Naive B cell (primary cell): ENCODE data around the gene BRSK2. TPM values are rescaled to one million over a fixed set of nuclear protein-coding genes. Genes with fewer than 3 reads are reported as not detected.

Source experiments
- ATAC-seq, 2 donors: fragments of 150-1000 bp; cut with Tn5 transposase; 2 replicates each; pipeline ENCODE4 v1.10.0; 2021; ENCODE audit warnings: low read depth in 2 of 2, mild to moderate bottlenecking in 2 of 2, moderate library complexity in 2 of 2
- DNase-seq: peaks from one replicate; pipeline ENCODE4 v3.0.0; 2022
- H3K27ac Mint-ChIP-seq, 6 donors: one replicate each; pipeline ENCODE4 v1.8.0; 2020 to 2022; ENCODE audit warnings: mild to moderate bottlenecking in 6 of 6, mixed read lengths in 6 of 6, moderate library complexity in 5 of 6, inconsistent platforms in 2 of 6
- H3K27me3 Mint-ChIP-seq, 3 donors: one replicate each; pipeline ENCODE4 v1.8.0; 2021 to 2022; ENCODE audit warnings: mixed read lengths in 3 of 3, mild to moderate bottlenecking in 1 of 3
- H3K36me3 Mint-ChIP-seq, 2 donors: one replicate each; pipeline ENCODE4 v1.8.0; 2020 to 2022; ENCODE audit warnings: mixed read lengths in 2 of 2, inconsistent platforms in 1 of 2, mild to moderate bottlenecking in 1 of 2
- H3K4me1 Mint-ChIP-seq, 3 donors: one replicate each; pipeline ENCODE4 v1.8.0; 2020 to 2022; ENCODE audit warnings: mixed read lengths in 3 of 3, inconsistent platforms in 1 of 3, mild to moderate bottlenecking in 1 of 3, moderate library complexity in 1 of 3
- H3K4me3 Mint-ChIP-seq, 8 donors: one replicate each; pipeline ENCODE4 v1.8.0; 2020 to 2022; ENCODE audit warnings: mild to moderate bottlenecking in 8 of 8, mixed read lengths in 8 of 8, moderate library complexity in 8 of 8, inconsistent platforms in 2 of 8
- H3K9me3 Mint-ChIP-seq, 7 donors: one replicate each; pipeline ENCODE4 v1.8.0; 2020 to 2022; ENCODE audit warnings: mixed read lengths in 7 of 7, mild to moderate bottlenecking in 5 of 7, inconsistent platforms in 2 of 7, moderate library complexity in 1 of 7
- polyA plus RNA-seq, 6 donors: library from polyadenylated mRNA; unstranded; fragments of 300-500 nt; fragmentation: Illumina TruSeq; gene quantifications; one replicate each; pipeline ENCODE4 v1.2.3, GENCODE V29; 2021; ENCODE audit warnings: low read depth in 6 of 6

BRSK2 gene
- polyA plus RNA-seq, 6 donors from 2014 or later: 0.10 TPM; not detected in 4

DNA sequence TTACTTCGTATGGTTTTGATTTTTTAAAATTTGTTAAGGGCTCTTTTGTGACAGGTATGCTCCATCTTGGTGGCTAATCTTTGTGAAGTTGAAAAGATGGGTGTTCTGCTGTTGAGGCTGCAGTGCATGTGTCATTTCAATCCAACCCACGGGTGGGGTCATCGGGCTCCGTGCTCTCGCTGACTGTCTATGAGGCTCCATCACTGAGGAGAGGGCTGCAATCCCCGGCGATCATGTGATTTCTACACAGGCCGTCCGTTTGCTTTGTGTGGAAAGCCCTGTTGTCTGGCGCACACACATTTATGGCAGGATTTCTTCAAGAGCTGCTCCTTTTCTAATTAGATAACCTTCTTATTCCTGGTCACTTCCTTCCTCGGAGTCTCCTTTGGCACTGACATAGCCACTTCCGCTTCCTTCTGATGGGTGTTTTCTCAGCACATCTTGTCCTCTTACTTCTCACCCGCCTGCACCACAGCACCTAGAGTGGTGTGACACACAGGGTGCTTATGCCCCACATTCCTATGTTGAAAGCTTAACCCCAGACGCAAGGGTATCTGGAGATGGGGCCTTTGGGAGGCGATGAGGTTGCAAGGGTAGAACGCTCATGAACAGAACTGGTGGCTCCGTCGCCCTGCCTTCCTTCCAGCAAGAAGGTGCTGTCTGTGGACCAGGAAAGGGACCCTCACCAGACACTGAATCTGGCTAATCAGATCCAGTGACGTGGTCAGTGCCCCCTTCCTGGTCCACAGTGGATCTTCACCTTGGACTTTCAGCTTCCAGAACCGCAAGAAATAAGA is 87.4 kb downstream of the BRSK2 start:
- H3K9me3 Mint-ChIP-seq: no peaks in the 10 kb centered on the region
- H3K27ac Mint-ChIP-seq: no peak overlapping the region
- ATAC-seq (no peak), DNase-seq (no peak)
- H3K4me1 Mint-ChIP-seq: peaks cover 0 to 5% (median 0%) of the 10 kb centered on the region in 3 donors
- no peak overlapping the region for H3K4me3 Mint-ChIP-seq
- no peaks in the 10 kb centered on the region for H3K27me3 Mint-ChIP-seq
- H3K36me3 Mint-ChIP-seq: peaks cover 24 to 33% of the 10 kb centered on the region in 2 donors

DNA sequence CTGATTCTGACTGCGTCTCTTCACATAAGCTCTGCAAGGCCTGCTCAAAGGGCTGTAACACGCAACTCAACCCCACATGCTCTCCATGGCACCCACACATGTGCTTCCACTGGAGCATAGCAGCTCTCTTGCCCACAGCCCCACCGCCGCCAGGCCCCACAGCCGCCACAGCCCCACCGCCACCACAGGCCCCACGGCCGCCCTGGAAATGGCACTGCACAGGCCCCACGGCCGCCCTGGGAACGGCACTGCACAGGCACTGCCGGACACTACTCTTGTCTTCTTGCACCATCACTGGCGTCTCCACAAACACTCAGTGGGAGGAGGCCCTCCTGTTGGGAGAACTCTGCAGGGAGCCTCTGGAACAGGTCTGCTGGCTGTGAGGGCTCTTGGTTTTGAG is 88.3 kb downstream of the BRSK2 start:
- Mint-ChIP-seq H3K36me3 (peaks cover 24 to 33% of the 10 kb centered on the region in 2 donors), H3K27me3 (no peaks in the 10 kb centered on the region), H3K4me3 (no peak overlapping the region), H3K9me3 (no peaks in the 10 kb centered on the region), H3K27ac (peak overlapping the region in 1 of 6 donors; percentile 16), H3K4me1 (peaks cover 0 to 5% (median 0%) of the 10 kb centered on the region in 3 donors)
- DNase-seq: no peak
- no peak for ATAC-seq

DNA sequence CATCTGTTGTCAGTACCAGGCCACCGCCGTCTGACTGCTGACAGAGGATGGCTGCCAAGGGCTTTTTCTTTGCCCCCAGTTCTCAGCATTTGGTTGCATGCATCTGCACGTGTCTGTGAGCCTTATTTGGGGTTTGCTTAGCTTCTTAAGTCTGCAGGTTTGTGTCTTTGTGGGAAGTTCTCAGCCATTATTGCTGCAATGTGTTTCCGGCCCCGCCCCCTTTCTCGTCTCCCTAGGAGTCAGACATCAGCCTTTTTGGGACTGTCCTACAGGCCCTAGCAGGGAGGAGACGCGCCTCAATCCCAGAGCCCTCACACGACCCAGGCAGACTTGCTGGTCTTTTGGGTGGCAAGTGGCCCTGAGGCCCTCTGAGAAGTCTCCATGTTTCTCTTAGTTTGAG is 88.8 kb downstream of the BRSK2 start:
- ATAC-seq (no peak), DNase-seq (no peak)
- no peak overlapping the region for H3K27ac Mint-ChIP-seq
- H3K9me3 Mint-ChIP-seq: no peaks in the 10 kb centered on the region
- H3K27me3 Mint-ChIP-seq: no peaks in the 10 kb centered on the region
- peaks cover 0 to 8% (median 4%) of the 10 kb centered on the region in 3 donors for H3K4me1 Mint-ChIP-seq
- peaks cover 24 to 33% of the 10 kb centered on the region in 2 donors for H3K36me3 Mint-ChIP-seq
- no peak overlapping the region for H3K4me3 Mint-ChIP-seq

DNA sequence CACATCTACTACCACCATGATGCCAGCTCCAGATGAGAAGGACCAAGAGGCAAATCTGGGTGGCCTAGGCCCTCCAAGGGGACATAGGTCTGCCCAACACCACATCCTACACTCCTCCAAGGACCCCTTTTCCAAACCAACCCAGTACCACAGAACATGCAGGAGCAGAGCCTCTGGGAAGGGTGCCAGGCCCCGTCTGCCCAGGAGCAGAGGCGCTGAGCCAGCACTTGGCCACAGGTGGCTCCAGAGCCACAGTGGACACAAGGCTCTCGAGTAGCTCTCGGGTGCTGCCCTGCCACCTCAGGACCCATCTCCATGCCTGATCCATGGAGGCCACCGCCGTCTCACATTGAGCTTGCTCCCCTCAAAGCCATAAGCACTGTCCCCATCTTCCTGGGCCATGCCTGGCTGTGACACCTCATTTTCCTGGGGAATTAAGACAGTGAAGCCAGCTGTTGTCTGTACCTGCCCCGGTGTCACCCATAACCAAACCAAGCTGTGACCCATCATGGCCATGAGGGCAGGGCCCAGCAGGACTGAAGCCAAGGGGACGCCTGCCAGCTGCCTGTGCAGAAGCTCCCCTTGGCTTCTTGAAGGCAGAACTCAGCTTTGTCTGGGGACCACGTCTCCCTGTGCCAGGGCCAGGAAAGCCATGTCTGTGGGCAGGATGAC is 89.4 kb downstream of the BRSK2 start:
- peak overlapping the region in 2 of 8 donors; percentile 9 to 30 for H3K4me3 Mint-ChIP-seq
- H3K27ac Mint-ChIP-seq: peak overlapping the region in 1 of 6 donors; percentile 41
- no peak for DNase-seq
- H3K9me3 Mint-ChIP-seq: no peaks in the 10 kb centered on the region
- ATAC-seq: no peak
- peaks cover 20 to 30% of the 10 kb centered on the region in 2 donors for H3K36me3 Mint-ChIP-seq
- H3K27me3 Mint-ChIP-seq: no peaks in the 10 kb centered on the region
- peaks cover 0 to 8% (median 7%) of the 10 kb centered on the region in 3 donors for H3K4me1 Mint-ChIP-seq

DNA sequence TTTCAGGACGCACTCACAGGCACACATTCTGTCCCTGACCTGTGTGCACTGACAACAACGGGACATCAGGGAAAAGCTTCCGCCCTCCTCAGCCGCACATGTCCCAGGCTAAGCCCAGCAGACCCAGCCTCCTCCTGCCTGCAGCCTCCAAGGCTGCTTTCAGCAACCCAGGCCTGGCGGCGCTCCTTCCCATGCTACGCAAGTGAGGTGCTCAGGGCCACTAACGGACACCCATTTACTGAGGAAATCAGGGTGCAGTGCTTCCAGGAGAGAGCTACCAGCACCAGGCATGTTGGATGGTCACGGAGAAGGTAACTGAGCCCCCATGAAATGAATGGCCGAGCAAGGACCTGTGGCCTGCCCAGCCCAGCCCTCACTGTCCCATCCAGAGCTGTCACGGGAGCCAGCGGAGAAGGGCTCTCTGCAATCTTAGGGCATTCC is 90.0 kb downstream of the BRSK2 start:
- Mint-ChIP-seq H3K4me3 (no peak overlapping the region), H3K27ac (no peak overlapping the region), H3K9me3 (no peaks in the 10 kb centered on the region), H3K4me1 (peaks cover 0 to 8% (median 6%) of the 10 kb centered on the region in 3 donors), H3K36me3 (peaks cover 15 to 27% of the 10 kb centered on the region in 2 donors), H3K27me3 (no peaks in the 10 kb centered on the region)
- DNase-seq (no peak), ATAC-seq (no peak)

DNA sequence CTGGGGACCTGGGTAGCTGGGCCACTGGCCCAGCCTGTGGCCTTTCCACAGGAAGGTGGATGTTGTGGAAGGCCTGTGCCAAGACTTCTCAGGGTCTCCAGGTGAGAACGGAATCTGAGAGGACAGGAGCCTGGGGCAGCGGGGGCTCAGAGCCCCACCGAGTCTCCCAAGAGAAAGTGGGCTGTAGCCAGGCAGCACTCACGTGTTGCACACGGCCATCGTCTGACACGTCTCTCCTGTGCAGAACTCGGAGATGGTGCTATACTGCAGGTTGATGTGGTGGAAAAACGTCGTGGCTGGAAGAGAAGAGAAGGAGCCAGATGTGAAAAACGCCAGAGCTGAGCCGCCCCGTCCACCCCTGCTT is 90.4 kb downstream of the BRSK2 start:
- ATAC-seq (no peak), DNase-seq (no peak)
- Mint-ChIP-seq H3K4me3 (no peak overlapping the region), H3K4me1 (peaks cover 3 to 11% (median 8%) of the 10 kb centered on the region in 3 donors), H3K9me3 (no peaks in the 10 kb centered on the region), H3K27ac (peak overlapping the region in 1 of 6 donors; percentile 26), H3K36me3 (peaks cover 15 to 23% of the 10 kb centered on the region in 2 donors), H3K27me3 (no peaks in the 10 kb centered on the region)

DNA sequence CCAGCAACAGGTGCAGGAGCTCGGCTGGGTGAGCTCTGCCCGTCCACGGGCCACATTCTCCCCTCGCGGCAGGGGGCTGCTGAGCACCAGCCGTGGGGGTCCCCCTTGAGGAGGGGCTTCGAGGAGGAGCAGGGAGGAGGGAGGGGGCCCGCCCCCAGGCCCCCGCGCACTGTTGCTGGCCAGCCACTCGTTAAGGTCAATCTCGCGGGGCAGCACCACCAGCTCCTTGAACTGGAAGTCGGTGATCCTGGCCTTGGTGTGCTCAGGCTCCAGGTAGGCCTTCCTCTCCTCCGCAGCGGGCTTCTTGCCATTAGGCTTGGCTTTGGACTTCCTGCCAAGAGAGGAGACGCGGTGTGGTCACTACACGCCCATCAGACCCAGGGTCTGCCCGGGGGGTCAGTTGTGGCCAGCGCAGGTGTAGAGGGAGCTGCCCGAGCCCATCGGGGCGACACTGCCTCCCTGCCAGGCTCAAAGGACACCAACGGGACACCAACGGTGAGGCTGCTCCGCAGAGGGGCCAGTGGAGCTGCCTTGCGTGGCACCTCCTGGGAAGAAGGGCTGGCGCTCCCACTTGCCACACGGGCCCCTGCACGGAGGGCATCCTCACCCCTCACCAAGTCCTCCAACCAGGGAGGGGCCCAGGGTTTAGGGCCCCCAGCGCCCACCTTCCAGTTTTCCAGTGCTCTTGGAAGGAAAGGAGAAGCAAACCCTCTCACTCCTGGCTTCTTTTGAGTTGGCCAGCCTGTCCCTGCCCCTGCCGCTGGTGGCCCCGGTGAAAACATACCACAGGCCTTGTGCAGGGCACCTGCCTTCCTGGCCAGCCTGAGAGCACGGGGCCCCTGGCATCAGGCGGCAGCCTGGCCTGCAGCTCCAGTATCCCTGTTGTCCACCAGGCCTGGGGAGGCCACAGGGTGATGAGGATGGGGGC is 91.1 kb downstream of the BRSK2 start:
- Mint-ChIP-seq H3K4me1 (peaks cover 9 to 17% (median 15%) of the 10 kb centered on the region in 3 donors), H3K36me3 (peaks cover 15 to 17% of the 10 kb centered on the region in 2 donors), H3K4me3 (no peak overlapping the region), H3K9me3 (no peaks in the 10 kb centered on the region), H3K27me3 (no peaks in the 10 kb centered on the region), H3K27ac (no peak overlapping the region)
- ATAC-seq (no peak), DNase-seq (no peak)

DNA sequence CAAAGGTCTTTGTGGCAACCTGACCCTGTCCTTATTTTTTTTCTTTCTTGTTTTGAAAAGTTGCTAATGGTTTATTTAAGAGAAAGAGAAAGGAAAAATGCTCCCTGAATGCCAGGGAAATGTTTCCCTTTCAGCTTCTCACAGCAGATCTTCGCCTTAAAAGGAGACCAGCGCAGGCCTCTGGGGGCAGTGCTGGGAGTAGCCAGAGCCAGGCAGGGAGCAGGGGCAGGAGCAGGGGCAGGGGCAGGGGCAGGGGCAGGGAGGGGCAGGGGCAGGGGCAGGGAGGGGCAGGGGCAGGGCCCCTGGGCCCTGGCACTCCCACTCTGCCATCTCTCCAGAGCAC is 91.7 kb downstream of the BRSK2 start:
- no peak overlapping the region for H3K27ac Mint-ChIP-seq
- no peaks in the 10 kb centered on the region for H3K9me3 Mint-ChIP-seq
- peaks cover 10 to 19% (median 19%) of the 10 kb centered on the region in 3 donors for H3K4me1 Mint-ChIP-seq
- no peak for DNase-seq
- peaks cover 10 to 15% of the 10 kb centered on the region in 2 donors for H3K36me3 Mint-ChIP-seq
- no peak for ATAC-seq
- H3K4me3 Mint-ChIP-seq: no peak overlapping the region
- H3K27me3 Mint-ChIP-seq: no peaks in the 10 kb centered on the region

DNA sequence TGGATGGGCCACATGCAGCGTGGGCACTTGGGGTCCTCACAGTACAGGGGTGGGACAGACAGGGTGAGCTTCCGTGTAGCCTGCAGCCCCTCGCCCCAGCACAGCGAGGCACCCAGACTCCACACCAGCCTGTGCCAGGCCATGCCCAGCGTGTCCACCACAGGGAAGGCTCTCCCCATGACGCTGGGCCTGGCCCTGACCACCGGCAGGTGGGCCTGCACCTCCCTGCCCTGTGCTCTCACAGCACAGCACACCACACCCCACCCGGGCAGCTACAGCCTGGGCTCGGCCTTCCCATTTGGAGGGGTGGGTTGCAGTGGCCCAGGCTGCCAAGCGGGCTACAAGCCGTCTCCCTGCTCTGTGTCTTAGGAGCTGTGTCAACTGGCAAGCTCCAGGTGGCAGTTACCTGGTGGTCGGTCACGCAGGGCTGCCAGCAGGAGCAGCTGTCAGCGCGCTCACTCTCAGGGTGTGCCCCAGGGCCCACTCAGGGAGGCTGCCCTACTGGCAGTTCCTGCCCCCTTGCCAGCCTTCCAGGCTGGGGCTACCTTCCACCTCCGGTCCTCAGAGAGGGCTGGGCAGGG is 92.2 kb downstream of the BRSK2 start:
- H3K4me3 Mint-ChIP-seq: no peak overlapping the region
- H3K4me1 Mint-ChIP-seq: peaks cover 10 to 19% (median 19%) of the 10 kb centered on the region in 3 donors
- no peaks in the 10 kb centered on the region for H3K9me3 Mint-ChIP-seq
- H3K27me3 Mint-ChIP-seq: no peaks in the 10 kb centered on the region
- no peak overlapping the region for H3K27ac Mint-ChIP-seq
- ATAC-seq (no peak), DNase-seq (no peak)
- peaks cover 9 to 14% of the 10 kb centered on the region in 2 donors for H3K36me3 Mint-ChIP-seq

DNA sequence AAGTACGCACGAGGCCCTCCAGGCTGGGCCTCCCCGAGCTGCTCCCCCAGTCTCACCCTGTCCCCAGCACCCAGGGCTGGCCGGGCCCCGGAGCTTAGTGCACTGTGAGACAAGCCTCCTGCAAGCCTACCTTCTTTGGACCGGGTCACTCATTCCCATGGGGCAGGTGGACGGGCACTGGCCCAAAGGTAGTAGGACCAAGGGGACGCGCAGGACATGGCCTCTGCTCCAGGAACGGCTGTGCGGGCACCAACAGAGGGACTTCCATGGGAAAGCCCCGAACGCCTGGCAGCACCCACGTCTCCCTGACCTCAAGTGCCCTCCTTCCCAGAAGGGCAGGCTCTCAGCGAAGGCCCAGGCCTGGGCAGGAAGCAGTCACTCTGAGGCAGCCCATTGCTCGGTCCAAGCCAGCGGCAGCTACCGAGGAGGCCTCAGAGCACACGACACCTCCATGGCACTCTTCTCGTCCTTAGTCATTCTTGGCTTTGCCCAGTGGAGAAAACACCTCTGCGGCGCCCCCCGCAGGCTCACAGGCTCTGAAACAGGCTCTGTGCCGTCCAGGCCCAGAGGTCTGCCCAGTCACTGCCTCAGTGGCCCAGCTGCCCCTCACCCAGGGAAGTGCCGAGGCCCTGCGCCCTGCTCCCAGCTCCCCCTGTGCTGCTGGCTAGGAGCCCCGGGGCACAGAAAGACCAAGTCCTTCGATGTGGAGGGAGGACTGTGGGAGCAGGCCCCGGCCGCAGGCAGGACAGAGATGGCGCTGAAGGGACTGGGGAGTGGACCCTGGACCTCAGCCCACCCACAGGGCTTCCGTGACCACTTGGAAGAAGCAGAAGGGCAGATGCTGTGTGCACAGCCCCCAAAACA is 93.1 kb downstream of the BRSK2 start:
- Mint-ChIP-seq H3K36me3 (peaks cover 2 to 8% of the 10 kb centered on the region in 2 donors), H3K27ac (peak overlapping the region in 1 of 6 donors; percentile 28), H3K27me3 (no peaks in the 10 kb centered on the region), H3K4me1 (peaks cover 14 to 27% (median 19%) of the 10 kb centered on the region in 3 donors), H3K4me3 (no peak overlapping the region), H3K9me3 (no peaks in the 10 kb centered on the region)
- DNase-seq: no peak
- no peak for ATAC-seq

DNA sequence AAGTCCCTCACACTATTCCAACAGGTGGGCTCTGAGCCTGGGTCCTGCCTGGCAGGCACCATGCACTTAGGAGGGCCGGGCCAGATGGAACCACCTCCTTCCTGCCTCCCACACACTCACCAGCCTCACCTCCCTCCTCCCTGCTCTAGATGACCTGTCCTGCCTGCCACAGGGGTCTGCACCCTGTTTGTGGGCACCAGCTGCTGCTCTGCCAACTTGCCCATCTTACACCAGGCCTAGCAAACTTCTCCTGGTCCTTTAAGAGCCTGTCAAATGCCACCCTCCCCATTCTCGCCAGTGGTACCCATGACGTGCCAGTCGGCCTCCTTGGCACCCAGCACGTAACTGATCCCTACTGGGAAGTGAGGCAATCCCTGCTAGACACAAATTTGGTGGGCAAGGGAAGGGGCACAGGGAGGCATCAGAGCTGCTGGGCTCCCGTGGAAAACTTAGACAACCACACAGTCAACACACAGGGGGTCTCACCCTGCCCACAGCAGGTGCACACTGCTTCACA is 93.8 kb downstream of the BRSK2 start:
- H3K27ac Mint-ChIP-seq: peak overlapping the region in 1 of 6 donors; percentile 28
- no peaks in the 10 kb centered on the region for H3K9me3 Mint-ChIP-seq
- ATAC-seq: no peak
- peaks cover 20 to 34% (median 23%) of the 10 kb centered on the region in 3 donors for H3K4me1 Mint-ChIP-seq
- no peak for DNase-seq
- H3K36me3 Mint-ChIP-seq: peaks cover 0 to 7% of the 10 kb centered on the region in 2 donors
- no peaks in the 10 kb centered on the region for H3K27me3 Mint-ChIP-seq
- H3K4me3 Mint-ChIP-seq: peak overlapping the region in 2 of 8 donors; percentile 15 to 66

DNA sequence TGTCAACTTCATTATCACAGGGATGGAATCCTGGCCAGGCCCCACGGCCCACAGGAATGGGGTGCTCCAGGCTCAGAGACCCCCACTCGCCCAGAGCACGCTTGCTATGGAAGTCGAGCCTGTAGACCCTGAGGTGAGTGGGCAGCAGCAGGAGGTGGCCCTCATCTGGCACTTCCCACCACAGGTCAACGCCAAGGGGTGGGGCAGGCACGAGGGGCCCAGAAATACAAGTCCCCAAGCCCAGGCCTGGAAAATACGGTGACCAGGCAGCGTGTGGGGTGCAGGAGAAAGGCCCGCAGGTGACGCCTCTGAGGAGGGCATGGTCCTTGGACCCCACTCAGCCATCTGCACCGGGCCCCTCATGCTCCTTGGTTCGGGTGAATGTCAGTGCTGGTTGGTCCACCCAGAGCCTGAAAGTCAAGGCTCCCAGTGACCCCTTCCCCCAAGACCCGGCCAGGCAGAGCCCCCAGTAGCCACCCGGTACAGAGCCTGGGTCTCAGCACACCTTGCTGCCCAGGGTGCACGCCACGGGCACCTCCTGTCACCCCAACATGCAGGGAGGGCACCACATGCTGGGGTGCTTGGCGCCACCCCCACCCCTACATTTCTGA is 94.4 kb downstream of the BRSK2 start:
- ATAC-seq: no peak
- peaks cover 24 to 40% (median 24%) of the 10 kb centered on the region in 3 donors for H3K4me1 Mint-ChIP-seq
- peaks cover 0 to under 1% of the 10 kb centered on the region in 2 donors for H3K36me3 Mint-ChIP-seq
- no peak overlapping the region for H3K4me3 Mint-ChIP-seq
- H3K27me3 Mint-ChIP-seq: no peaks in the 10 kb centered on the region
- no peak overlapping the region for H3K27ac Mint-ChIP-seq
- DNase-seq: no peak
- H3K9me3 Mint-ChIP-seq: no peaks in the 10 kb centered on the region
